Duodenal mucosa (tissue), 2 donors: ENCODE data around the gene PDCD6IP.

ENCODE experiments used
- H3K27ac ChIP-seq: one replicate; pipeline ENCODE4 v1.7.0; 2013; ENCODE audit warnings: low read depth, low read length
- H3K27me3 ChIP-seq, 2 donors: one replicate each; pipeline ENCODE4 v1.7.0; 2013; ENCODE audit warnings: low read length in 2 of 2, control low read depth in 1 of 2; ENCODE audit not compliant: insufficient read depth in 2 of 2, control insufficient read depth in 1 of 2
- H3K36me3 ChIP-seq, 2 donors: one replicate each; pipeline ENCODE4 v1.7.0; 2013; ENCODE audit warnings: low read length in 2 of 2, control low read depth in 1 of 2; ENCODE audit not compliant: insufficient read depth in 2 of 2, control insufficient read depth in 1 of 2
- H3K4me1 ChIP-seq, 2 donors: one replicate each; pipeline ENCODE4 v1.7.0; 2013; ENCODE audit warnings: low read length in 2 of 2, control low read depth in 1 of 2; ENCODE audit not compliant: insufficient read depth in 2 of 2, control insufficient read depth in 1 of 2
- H3K4me3 ChIP-seq, 2 donors: one replicate each; pipeline ENCODE4 v1.7.0; 2013; ENCODE audit warnings: low read length in 2 of 2, low read depth in 1 of 2
- H3K9ac ChIP-seq, 2 donors: one replicate each; pipeline ENCODE4 v1.7.0; 2013; ENCODE audit warnings: low read length in 2 of 2, low read depth in 1 of 2
- H3K9me3 ChIP-seq, 2 donors: one replicate each; pipeline ENCODE4 v1.7.0; 2013; ENCODE audit warnings: low read length in 2 of 2, control low read depth in 1 of 2; ENCODE audit not compliant: control insufficient read depth in 1 of 2

Gene PDCD6IP

DNA sequence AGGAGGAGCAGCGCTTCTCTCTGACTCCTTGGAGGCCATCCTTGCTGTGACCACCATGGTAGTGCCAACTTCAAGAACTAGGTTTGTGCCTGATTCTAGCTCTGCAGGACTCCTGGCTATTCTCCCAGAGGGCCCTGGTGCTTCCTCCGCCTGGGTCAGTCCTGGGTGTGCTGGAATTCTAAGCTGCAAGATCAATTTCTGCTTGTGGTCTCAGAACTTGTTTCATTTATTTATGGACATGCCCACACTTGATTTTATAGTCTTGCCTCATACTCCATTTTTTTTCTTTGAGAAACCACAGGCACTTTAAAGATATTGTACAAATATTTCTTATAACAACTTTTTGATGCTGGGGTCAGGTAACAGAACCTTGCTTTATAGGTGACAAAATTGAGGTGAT, 87.6 kb downstream of the PDCD6IP start:
- H3K9ac ChIP-seq: no peak overlapping the region
- peaks cover 0 to 4% of the 10 kb centered on the region in 2 donors for H3K27me3 ChIP-seq
- no peaks in the 10 kb centered on the region for H3K36me3 ChIP-seq
- H3K27ac ChIP-seq: no peak overlapping the region
- H3K9me3 ChIP-seq: no peaks in the 10 kb centered on the region
- H3K4me1 ChIP-seq: peaks cover 3 to 6% of the 10 kb centered on the region in 2 donors
- no peak overlapping the region for H3K4me3 ChIP-seq

DNA sequence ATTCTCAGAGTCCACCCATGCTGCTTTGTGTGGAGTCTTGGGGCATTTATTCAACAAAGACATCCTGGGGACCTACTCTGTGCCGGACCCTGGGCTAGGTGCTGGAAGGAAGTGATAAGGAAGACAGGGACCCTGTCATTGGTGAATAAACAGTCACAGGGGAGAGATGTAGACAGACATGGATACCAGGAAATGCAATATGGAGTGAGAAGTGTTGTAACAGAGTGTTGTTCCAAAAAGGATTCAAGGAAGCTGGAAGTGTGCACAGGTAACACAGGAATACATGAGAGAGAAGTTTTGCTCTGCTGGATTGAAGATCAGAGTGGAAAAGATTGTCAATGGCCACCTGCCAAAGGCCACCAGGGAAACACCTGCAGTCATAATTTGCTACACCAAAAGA, 89.0 kb downstream of the PDCD6IP start:
- Histone ChIP-seq H3K4me1 (peaks cover 3 to 6% of the 10 kb centered on the region in 2 donors), H3K9ac (no peak overlapping the region), H3K9me3 (no peaks in the 10 kb centered on the region), H3K27me3 (peaks cover 0 to 4% of the 10 kb centered on the region in 2 donors), H3K27ac (no peak overlapping the region), H3K4me3 (no peak overlapping the region), H3K36me3 (no peaks in the 10 kb centered on the region)

DNA sequence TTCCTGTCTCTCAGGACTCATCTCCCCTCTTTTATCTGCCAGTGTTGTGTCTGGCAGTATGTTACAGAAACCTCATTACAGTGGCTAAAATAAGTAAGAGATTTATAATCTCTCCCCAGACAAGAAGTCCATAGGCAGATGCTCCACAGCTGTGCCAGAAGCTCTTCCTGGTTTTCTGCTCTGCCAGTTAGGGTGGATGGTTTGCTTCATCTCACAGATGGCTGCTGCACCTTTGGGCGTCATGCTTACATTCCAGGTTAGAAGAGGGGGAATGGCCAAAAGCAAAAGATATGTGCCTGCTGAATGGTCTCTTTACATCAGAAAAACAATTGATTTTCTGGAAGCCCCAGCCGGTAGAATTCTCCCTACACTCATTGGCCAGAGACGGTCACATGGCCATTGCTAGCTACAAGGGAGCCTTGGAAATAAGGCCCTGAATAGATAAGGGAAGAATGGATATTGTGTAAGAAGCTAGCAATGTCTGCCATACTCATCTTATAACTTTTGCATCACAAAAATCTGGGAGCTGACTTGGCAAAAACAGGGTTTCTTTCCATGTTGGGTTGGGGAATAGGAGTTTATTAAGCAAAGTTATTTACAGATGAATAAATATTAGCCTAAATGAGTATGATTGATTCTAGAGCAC, 91.1 kb downstream of the PDCD6IP start:
- H3K27me3 ChIP-seq: no peaks in the 10 kb centered on the region
- H3K9ac ChIP-seq: no peak overlapping the region
- no peaks in the 10 kb centered on the region for H3K4me1 ChIP-seq
- H3K9me3 ChIP-seq: no peaks in the 10 kb centered on the region
- no peak overlapping the region for H3K27ac ChIP-seq
- H3K36me3 ChIP-seq: no peaks in the 10 kb centered on the region
- H3K4me3 ChIP-seq: no peak overlapping the region

DNA sequence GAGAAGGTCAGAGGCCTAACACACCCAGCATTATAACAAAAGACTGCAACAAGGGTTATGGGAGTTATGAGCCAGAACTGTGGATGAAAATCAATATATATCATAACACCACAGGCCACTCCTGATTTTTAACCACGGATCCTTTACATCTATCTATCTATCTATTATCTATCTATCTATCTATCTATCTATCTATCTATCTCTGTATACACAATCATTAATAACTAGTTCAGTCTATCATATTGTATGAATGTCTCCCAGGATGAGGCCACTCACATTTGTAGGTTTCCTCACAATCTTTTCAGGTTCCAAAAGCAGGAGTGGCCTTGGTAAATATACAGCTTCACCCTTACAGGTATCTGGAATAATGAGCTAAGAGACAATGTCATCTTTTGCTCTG, 94.2 kb downstream of the PDCD6IP start:
- Histone ChIP-seq H3K9ac (no peak overlapping the region), H3K4me3 (no peak overlapping the region), H3K4me1 (no peaks in the 10 kb centered on the region), H3K27me3 (no peaks in the 10 kb centered on the region), H3K36me3 (no peaks in the 10 kb centered on the region), H3K27ac (no peak overlapping the region), H3K9me3 (no peaks in the 10 kb centered on the region)

DNA sequence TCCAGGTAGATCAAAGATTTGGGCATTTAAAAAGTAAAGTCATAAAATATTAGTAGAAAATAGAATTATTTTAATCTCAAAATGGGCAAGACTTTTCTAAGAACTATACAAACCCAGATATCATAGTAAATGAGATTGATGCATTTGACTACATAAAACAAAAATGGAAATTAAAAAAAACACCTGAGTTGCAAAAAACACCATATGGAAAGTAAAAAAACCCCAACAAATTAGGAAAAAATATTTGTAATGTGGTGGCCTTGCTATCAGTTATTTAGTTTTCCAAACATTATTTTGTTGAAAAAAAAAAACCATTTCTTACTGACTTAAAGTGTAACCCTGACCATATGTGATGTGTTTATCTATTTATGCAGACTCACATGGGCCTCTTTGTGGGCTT, 97.2 kb downstream of the PDCD6IP start:
- Histone ChIP-seq H3K9ac (no peak overlapping the region), H3K27ac (no peak overlapping the region), H3K4me3 (no peak overlapping the region), H3K4me1 (no peaks in the 10 kb centered on the region), H3K27me3 (no peaks in the 10 kb centered on the region), H3K36me3 (no peaks in the 10 kb centered on the region), H3K9me3 (no peaks in the 10 kb centered on the region)

DNA sequence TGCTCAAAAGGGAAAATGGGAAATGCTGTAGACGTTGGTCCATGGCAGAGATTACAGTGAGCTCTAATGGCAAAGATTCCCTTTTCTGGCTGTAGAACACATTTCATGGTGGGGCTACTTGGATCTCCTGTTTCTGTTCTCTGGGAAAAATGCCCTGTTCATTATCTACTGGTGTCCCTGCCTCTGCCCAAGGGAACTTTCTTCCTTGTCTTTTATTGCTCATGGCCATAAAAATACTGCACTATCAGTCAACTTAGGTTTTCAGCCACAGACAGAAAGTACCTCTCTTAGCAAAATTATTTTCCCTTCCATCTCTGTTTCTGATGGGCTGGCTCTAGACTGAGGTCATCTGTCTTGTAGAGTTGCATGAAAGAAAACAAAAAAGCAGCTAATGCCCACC, 98.9 kb downstream of the PDCD6IP start:
- H3K9me3 ChIP-seq: no peaks in the 10 kb centered on the region
- H3K27me3 ChIP-seq: no peaks in the 10 kb centered on the region
- H3K4me3 ChIP-seq: no peak overlapping the region
- no peaks in the 10 kb centered on the region for H3K4me1 ChIP-seq
- no peak overlapping the region for H3K27ac ChIP-seq
- H3K9ac ChIP-seq: no peak overlapping the region
- H3K36me3 ChIP-seq: no peaks in the 10 kb centered on the region

DNA sequence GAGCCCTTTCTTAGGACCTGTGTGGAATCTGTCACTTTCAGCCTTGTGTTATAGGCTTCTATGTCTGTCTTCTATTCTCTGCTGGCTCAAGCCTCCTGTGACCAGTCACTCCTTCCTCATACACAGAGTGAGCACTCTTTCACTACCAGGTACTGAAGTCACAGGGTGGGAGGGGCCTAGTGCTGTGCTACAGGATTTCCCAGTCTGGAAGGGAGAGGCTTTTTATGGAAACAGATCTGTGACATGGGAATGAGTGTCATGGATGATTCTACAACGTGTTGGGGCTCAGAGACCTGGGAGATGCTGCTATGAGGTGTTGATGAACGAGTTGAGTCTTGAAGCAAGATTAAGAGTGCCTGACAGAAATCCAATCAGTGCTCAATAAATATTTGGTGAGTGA, 100.5 kb downstream of the PDCD6IP start:
- Histone ChIP-seq H3K9me3 (no peaks in the 10 kb centered on the region), H3K27me3 (no peaks in the 10 kb centered on the region), H3K27ac (no peak overlapping the region), H3K4me3 (no peak overlapping the region), H3K9ac (no peak overlapping the region), H3K4me1 (no peaks in the 10 kb centered on the region), H3K36me3 (no peaks in the 10 kb centered on the region)

DNA sequence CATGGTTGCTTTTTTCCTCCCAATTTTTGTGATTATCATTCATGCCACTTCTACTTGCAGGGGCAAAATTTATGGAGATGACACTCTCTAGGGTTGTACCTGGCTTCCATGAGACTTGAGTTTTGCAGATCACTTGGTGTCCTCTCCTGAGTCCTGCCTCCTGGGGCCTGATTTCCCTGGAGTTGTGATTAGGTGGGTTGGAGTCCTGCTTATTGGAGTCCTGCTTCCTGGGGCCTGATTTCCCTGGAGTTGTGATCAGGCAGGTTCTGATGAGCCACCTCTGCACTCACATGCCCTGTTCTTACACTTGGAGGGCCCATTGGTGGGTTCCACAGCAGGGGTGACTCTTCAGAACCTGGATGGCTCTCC, 102.0 kb downstream of the PDCD6IP start:
- Histone ChIP-seq H3K27ac (no peak overlapping the region), H3K9me3 (no peaks in the 10 kb centered on the region), H3K9ac (no peak overlapping the region), H3K4me1 (no peaks in the 10 kb centered on the region), H3K4me3 (no peak overlapping the region), H3K36me3 (no peaks in the 10 kb centered on the region), H3K27me3 (no peaks in the 10 kb centered on the region)

DNA sequence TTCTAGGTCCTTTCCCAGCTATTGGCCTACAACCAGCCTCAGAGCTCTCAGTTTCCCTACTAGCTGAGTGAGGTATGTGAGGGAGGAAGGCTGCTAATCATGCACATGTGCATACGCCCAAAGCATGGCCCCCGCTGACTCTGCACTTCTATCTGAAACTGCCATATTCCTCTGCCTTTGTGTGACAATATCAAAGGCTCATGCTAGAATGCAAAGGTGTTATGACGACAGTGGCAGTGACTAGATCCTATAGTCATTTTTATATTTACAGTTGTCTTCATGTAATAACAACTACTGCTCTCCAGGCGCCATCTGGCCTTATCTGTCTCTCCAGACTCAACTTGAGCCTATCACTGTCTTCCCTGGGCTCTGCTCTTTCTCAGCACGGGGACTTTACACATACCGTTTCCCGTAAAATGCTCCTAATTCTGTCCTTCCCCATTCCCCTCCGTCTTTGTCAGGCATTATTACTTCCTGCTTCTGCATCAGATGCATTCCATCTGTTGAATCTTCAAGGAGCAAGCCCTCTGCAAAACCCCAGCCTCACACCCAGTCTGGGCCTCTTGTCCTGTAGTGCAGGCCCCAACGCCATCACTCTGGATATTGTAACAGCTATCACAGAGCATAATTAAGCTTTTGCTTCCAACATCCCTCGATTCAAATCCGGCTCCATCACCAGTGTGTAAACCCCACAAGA, 102.5 kb downstream of the PDCD6IP start:
- no peaks in the 10 kb centered on the region for H3K36me3 ChIP-seq

DNA sequence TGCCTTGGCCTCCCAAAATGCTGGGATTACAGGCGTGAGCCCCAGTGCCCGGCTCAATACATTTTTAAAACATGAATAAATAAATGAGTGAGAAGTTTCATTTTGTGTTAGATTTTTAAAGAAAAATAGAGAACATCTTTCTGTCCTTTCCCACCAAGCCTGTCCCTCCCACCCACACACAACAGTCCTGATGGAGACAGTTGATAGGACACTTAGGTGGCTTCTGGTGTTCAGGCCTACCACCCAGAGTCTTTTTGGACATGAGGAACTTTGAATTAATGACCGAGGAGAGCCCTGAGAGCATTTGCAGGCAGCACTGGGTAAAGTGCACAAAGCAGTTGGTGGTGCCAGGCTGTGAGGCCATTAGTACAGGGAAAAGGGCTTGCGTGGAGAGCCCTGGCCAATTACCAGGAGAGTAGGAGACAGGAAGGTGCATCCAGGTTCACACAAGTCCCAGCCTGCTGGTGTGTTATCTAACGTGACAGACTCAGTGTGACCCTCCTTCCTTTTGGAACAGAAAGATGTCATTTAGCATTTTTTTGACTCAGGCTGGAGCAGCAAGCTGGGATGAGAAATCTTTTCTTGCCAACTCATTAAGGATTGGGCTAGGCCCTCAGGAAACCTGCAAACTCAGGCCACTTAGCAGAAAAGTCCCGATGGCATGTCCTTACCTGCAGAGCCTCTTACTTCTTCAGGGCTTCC, 103.6 kb downstream of the PDCD6IP start:
- no peak overlapping the region for H3K27ac ChIP-seq
- H3K9me3 ChIP-seq: no peaks in the 10 kb centered on the region
- H3K4me1 ChIP-seq: no peaks in the 10 kb centered on the region

More for the DNA sequence above, 102.5 kb downstream of the PDCD6IP start:
- Histone ChIP-seq H3K4me3 (no peak overlapping the region), H3K27me3 (no peaks in the 10 kb centered on the region), H3K27ac (no peak overlapping the region), H3K9me3 (no peaks in the 10 kb centered on the region), H3K9ac (no peak overlapping the region), H3K4me1 (no peaks in the 10 kb centered on the region)

More for the DNA sequence above, 103.6 kb downstream of the PDCD6IP start:
- H3K9ac ChIP-seq: no peak overlapping the region
- H3K4me3 ChIP-seq: no peak overlapping the region
- no peaks in the 10 kb centered on the region for H3K36me3 ChIP-seq
- H3K27me3 ChIP-seq: no peaks in the 10 kb centered on the region
